Small intestine (tissue), 7 donors: ENCODE results near the gene CYP3A5. TPM values are rescaled to one million over a fixed set of nuclear protein-coding genes. Genes with fewer than 3 reads are reported as not detected.
"Not testable (repeated sequence)": the region's sequence is repeated elsewhere in the genome, so short reads cannot be mapped to it uniquely, and the experiment has no call there.

Experiments
- DNase-seq, 2 donors: peaks; one replicate each; pipeline versions ENCODE4 v3.0.0 to v3.0.0-alpha.2; 2013
- FAIRE-seq: peaks from 2 replicates; lab custom pipeline; 2012; peaks lifted over from hg19 to GRCh38; lab: Jason Lieb, UNC
- H3K27ac ChIP-seq, 3 donors: one replicate each; pipeline ENCODE4 v1.5.1; 2013; ENCODE audit warnings: low read length in 2 of 3, mild to moderate bottlenecking in 2 of 3, control low read depth in 1 of 3, inconsistent platforms in 1 of 3, low read depth in 1 of 3, moderate library complexity in 1 of 3
- H3K27me3 ChIP-seq, 3 donors: one replicate each; pipeline ENCODE4 v1.6.1; 2013; ENCODE audit warnings: low read length in 3 of 3, inconsistent platforms in 1 of 3; ENCODE audit not compliant: control insufficient read depth in 3 of 3, insufficient read depth in 3 of 3
- H3K36me3 ChIP-seq, 3 donors: one replicate each; pipeline ENCODE4 v1.6.1; 2013; ENCODE audit warnings: low read length in 3 of 3, inconsistent platforms in 1 of 3, low read depth in 1 of 3, mild to moderate bottlenecking in 1 of 3, moderate library complexity in 1 of 3; ENCODE audit not compliant: control insufficient read depth in 3 of 3, insufficient read depth in 2 of 3
- H3K4me1 ChIP-seq, 3 donors: one replicate each; pipeline ENCODE4 v1.6.1; 2013; ENCODE audit warnings: low read length in 2 of 3, inconsistent platforms in 1 of 3, low read depth in 1 of 3, mild to moderate bottlenecking in 1 of 3, moderate library complexity in 1 of 3; ENCODE audit not compliant: control insufficient read depth in 3 of 3, insufficient read depth in 2 of 3
- H3K4me3 ChIP-seq, 3 donors: one replicate each; pipeline ENCODE4 v1.5.1; 2013; ENCODE audit warnings: low read length in 3 of 3, control low read depth in 1 of 3, inconsistent platforms in 1 of 3, low read depth in 1 of 3, mild to moderate bottlenecking in 1 of 3, moderate library complexity in 1 of 3
- H3K9me3 ChIP-seq, 2 donors: one replicate each; pipeline ENCODE4 v1.6.1; 2013; ENCODE audit warnings: low read depth in 1 of 2, low read length in 1 of 2; ENCODE audit not compliant: control insufficient read depth in 2 of 2, insufficient read depth in 1 of 2
- WGBS, 3 donors: extraction: QIAGEN DNeasy Blood & Tissue Kit; methylation state at CpG; one replicate each; pipeline ENCODE4 v1.1.7; 2013; 5-methylcytosine and 5-hydroxymethylcytosine counted together
- polyA plus RNA-seq, 4 donors: library from polyadenylated mRNA; stranded (reverse) in 3 of 4; unstranded in 1 of 4; fragments of 200-250 nt in 3 of 4; fragments of 120-200 nt in 1 of 4; gene quantifications; one replicate each; pipeline versions ENCODE4 v1.2.1 to v1.2.3, GENCODE V29; 2013
- donor health status: healthy with polysubstance abuse.
- donor health status: control.
- donor health status: control.
- donor health status: Bipolar disorder and iron deficiency.
- donor health status: healthy.

The CYP3A5 gene
- polyA plus RNA-seq, 4 donors = 63.7 to 1,093 (median 419) TPM

DNA sequence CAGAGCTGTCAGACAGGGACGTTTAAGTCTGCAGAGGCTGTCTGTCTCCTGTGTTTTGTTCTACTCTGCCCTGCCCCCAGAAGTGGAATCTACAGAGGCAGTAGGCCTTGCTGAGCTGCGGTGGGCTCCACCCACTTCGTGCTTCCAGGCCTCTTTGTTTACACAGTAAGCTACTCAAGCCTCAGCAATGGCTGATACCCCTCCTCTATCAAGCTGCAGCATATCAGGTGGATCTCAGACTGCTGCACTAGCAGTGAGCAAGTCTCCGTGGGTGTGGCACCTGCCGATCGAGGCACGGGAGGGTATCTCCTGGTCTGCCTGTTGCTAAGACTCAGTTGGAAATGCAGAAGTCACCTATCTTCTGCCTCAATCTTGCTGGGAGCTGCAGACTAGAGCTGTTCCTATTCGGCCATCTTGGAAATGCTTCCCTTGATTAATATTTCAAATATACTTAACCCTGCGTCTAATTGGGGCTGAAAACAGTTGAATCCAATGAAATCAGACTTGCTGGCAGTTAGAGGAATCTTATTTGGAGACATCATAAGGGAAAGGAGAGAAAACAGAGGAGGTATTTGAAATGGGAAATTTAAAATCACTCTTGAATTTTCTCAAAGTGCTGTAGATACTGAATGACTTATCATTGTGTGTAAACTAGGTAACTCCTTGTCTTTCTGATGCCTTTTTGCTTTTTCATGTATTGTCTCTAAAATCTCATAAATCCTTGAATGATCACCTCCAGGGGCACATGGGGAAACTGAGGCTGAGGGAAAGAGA lies 13.8 kb upstream of the CYP3A5 start:
- DNase-seq (peak; percentile 49 to 86), FAIRE-seq (no peak)
- WGBS, 3 donors = 12 to 28% (median 23%) methylated on average over 9 of the region's 9 CpGs
- Histone ChIP-seq H3K27me3 (no peaks in the 10 kb centered on the region), H3K9me3 (no peaks in the 10 kb centered on the region), H3K36me3 (no peaks in the 10 kb centered on the region), H3K4me1 (peaks cover 0 to 30% (median 10%) of the 10 kb centered on the region in 3 donors), H3K27ac (peak overlapping the region in 1 of 3 donors; percentile 81), H3K4me3 (no peak overlapping the region)

DNA sequence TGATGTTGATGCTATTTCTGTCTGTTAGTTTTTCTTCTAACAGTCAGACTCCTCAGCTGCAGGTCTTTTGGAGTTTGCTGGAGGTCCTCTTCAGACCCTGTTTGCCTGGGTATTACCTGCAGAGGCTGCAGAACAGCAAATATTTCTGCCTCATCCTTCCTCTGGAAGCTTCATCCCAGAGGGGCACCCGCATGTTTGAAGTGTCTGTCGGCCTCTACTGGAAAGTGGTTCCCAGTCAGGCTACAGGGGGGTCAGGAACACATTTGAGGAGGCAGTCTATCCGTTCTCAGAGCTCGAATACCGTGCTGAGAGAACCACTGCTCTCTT lies 13.3 kb upstream of the CYP3A5 start:
- Histone ChIP-seq H3K36me3 (no peaks in the 10 kb centered on the region), H3K4me3 (no peak overlapping the region), H3K4me1 (peaks cover 0 to 25% (median 10%) of the 10 kb centered on the region in 3 donors), H3K9me3 (no peaks in the 10 kb centered on the region), H3K27ac (peak overlapping the region in 1 of 3 donors; percentile 81), H3K27me3 (no peaks in the 10 kb centered on the region)
- WGBS, 3 donors = 31 to 41% (median 40%) methylated on average over 5 of the region's 5 CpGs
- FAIRE-seq (no peak), DNase-seq (no peak)

DNA sequence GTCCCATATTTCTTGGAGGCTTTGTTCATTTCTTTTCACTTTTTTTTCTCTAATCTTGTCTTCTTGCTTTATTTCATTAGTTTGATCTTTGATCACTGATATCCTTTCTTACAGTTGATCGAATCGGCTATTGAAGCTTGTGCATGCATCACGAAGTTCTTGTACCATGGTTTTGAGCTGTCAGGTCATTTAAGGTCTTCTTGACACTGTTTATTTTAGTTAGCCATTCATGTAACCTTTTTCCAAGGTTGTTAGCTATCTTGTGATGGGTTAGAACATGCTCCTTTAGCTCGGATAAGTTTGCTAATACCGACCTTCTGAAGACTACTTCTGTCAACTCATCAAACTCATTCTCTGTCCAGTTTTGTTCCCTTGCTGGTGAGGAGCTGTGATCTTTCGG lies 12.8 kb upstream of the CYP3A5 start:
- H3K4me1 ChIP-seq = peaks cover 0 to 25% (median 10%) of the 10 kb centered on the region in 3 donors
- H3K27ac ChIP-seq, H3K4me3 ChIP-seq, H3K9me3 ChIP-seq, FAIRE-seq, DNase-seq, H3K27me3 ChIP-seq, H3K36me3 ChIP-seq: not testable (repeated sequence)
- 60 to 80% (median 76%) methylated on average over 6 of the region's 6 CpGs for WGBS, 3 donors

DNA sequence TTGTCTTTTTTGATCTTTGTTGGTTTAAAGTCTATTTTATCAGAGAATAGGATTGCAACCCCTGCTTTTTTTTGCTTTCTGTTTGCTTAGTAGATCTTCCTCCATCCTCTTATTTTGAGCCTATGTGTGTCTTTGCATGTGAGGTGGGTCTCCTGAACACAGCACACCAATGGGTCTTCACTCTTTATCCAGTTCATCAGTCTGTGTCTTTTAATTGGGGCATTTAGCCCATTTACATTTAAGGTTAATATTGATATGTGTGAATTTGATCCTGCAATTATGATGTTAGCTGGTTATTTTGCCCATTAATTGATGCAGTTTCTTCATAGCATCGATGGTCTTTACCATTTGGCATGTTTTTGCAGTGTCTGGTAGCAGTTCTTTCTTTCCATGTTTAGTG lies 11.9 kb upstream of the CYP3A5 start:
- DNase-seq, H3K4me3 ChIP-seq, FAIRE-seq, H3K27me3 ChIP-seq, H3K36me3 ChIP-seq, H3K9me3 ChIP-seq, H3K27ac ChIP-seq: not testable (repeated sequence)
- 90 to 100% (median 94%) methylated on average over 1 of the region's 1 CpG for WGBS, 3 donors
- H3K4me1 ChIP-seq = peaks cover 0 to 25% (median 10%) of the 10 kb centered on the region in 3 donors

DNA sequence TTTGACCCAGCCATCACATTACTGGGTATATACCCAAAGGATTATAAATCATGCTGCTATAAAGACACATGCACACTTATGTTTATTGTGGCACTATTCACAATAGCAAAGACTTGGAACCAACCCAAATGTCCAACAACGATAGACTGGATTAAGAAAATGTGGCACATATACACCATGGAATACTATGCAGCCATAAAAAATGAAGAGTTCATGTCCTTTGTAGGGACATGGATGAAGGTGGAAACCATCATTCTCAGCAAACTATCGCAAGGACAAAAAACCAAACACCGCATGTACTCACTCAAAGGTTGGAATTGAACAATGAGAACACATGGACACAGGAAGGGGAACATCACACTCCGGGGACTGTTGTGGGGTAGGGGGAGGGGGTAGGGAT lies 11.1 kb upstream of the CYP3A5 start:
- H3K27me3 ChIP-seq, H3K9me3 ChIP-seq, FAIRE-seq, DNase-seq, H3K36me3 ChIP-seq, H3K4me3 ChIP-seq, H3K27ac ChIP-seq: not testable (repeated sequence)
- peaks cover 0 to 25% (median 10%) of the 10 kb centered on the region in 3 donors for H3K4me1 ChIP-seq
- WGBS, 3 donors = 94 to 100% (median 97%) methylated on average over 3 of the region's 4 CpGs

DNA sequence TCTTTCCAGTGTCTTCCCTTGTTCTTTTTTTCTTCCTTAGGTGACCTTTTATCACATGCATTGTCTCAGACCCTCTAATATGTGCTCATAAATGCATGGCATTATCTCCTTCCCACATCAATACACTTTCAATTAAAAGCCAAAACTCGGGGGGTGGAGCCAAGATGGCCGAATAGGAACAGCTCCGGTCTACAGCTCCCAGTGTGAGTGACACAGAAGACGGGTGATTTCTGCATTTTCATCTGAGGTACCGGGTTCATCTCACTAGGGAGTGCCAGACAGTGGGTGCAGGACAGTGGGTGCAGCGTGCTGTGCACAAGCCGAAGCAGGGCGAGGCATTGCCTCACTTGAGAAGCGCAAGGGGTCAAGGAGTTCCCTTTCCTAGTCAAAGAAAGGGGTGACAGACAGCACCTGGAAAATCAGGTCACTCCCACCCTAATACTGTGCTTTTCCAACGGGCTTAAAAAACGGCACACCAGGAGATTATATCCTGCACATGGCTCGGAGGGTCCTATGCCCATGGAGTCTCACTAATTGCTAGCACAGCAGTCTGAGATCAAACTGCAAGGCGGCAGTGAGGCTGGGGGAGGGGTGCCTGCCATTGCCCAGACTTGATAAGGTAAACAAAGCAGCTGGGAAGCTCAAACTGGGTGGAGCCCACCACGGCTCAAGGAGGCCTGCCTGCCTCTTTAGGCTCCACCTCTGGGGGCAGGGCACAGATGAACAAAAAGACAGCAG lies 6.2 kb upstream of the CYP3A5 start:
- DNase-seq, H3K27me3 ChIP-seq, H3K27ac ChIP-seq, H3K4me3 ChIP-seq, H3K4me1 ChIP-seq, FAIRE-seq, H3K36me3 ChIP-seq: not testable (repeated sequence)
- H3K9me3 ChIP-seq = peaks cover 0 to 14% of the 10 kb centered on the region in 2 donors
- 79 to 88% (median 84%) methylated on average over 14 of the region's 14 CpGs for WGBS, 3 donors

DNA sequence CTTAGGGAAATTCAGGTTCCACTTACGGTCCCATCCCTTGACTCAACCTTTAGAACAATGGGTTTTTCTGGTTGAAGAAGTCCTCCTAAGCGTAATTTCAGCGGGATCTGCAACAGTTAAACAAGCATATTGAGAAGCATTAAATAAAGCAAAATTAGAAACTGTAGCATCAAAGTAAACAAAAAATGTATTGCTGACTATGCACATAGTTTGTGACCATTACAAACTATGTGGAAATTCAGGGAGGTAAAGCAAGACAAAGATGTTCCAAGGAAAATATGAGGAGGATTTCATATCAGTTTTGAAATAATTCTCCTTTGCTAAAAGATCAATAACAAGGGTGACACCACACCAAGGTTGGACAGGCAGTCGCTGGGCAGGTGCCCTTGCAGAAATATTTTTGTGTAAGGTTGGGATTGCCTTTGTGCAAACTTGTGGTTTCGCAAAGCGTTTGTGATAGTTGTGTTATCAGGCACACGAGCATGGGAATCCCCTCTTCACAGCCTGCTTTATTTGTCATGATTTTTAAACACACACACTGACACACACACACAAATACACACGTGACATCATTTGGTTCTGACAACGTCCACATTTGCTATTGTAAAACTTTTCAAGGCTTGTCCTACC lies 5.4 kb upstream of the CYP3A5 start:
- Histone ChIP-seq H3K27ac (no peak overlapping the region), H3K27me3 (no peaks in the 10 kb centered on the region), H3K36me3 (no peaks in the 10 kb centered on the region), H3K4me1 (peaks cover 0 to 2% (median 0%) of the 10 kb centered on the region in 3 donors), H3K4me3 (no peak overlapping the region), H3K9me3 (peaks cover 0 to 18% of the 10 kb centered on the region in 2 donors)
- WGBS, 3 donors = 88 to 93% (median 89%) methylated on average over 9 of the region's 9 CpGs
- no peak for FAIRE-seq
- DNase-seq = no peak

DNA sequence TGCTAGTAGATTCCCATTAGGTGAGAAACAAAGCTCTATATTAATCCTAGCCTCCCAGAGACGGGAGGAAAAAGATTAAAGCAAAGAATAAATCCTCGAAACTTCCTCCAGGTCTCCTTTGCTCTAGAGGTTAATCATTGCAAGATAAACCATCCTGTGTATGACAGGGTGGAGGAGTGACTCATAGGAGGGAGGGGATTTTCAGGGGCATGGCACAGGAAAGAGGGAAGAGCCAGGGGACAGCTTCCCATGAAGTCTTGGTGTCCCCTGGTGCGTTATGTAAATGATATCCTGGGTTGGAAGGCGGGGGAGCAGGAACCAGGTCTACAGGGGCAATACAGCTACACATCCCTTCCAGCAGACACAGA lies 780 bp downstream of the CYP3A5 start:
- peak; percentile 91 to 96 for DNase-seq
- Histone ChIP-seq H3K4me3 (peak overlapping the region in 2 of 3 donors; percentile 42 to 65), H3K27me3 (no peaks in the 10 kb centered on the region), H3K36me3 (peaks cover 6 to 22% (median 15%) of the 10 kb centered on the region in 3 donors), H3K27ac (peak overlapping the region; percentile 83 to 95 (median 88)), H3K9me3 (peaks cover 0 to 14% of the 10 kb centered on the region in 2 donors), H3K4me1 (peaks cover 0 to 21% (median 4%) of the 10 kb centered on the region in 3 donors)
- 3 to 41% (median 26%) methylated on average over 4 of the region's 4 CpGs for WGBS, 3 donors
- FAIRE-seq = no peak
